ENCODE measurements around the gene POLRMT.

DNA sequence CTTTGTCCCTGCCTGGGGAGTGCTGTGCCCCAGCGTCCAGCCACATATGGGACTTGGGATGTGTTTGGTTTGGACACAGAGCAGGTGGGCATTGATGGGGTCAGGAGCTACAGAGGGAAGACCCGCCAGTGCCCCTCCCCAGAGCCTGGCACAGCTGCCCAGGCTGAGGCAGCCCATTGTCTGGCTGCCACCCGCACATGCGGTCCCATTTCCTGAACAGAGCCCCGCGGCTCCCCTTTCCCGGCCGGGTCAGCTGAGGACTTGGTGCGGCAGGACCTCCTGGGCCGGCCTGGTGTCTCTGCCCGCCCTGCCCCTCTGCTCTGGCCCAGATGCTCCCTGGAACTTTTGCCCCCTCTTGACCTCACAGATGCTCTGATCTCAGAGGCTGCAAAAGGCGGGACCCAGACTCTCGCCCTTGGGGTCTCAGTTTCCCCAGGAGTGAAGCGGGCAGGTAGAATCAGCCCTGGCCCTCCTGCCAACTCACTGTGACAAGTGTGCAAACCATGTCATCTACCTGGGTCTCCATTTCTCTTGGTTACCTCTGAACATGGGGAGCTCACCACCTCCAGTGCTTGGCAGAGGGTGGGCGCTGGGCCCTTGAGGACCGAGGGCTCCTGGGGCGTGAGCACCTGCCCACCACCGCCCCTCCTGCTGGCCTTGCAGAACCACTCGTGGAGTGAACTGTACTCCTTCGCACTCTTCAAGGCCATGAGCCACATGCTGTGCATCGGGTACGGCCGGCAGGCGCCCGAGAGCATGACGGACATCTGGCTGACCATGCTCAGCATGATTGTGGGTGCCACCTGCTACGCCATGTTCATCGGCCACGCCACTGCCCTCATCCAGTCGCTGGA lies 25.8 kb downstream of the POLRMT start:
- TF ChIP-seq EZH2 (IDR thresholded peaks at IDR 0.05; ENCODE audit: low read depth, unreplicated experiment) (no peak), EZH2phosphoT487 (IDR thresholded peaks at IDR 0.05; ENCODE audit: unreplicated experiment) (no peak), POLR2AphosphoS5 (IDR thresholded peaks at IDR 0.05; ENCODE audit: low read depth) (no peak), NANOG (IDR thresholded peaks at IDR 0.05; ENCODE audit: borderline replicate concordance) (no peak), JUNB (IDR thresholded peaks at IDR 0.05; ENCODE audit: unreplicated experiment) (no peak), STAT1 (IDR thresholded peaks at IDR 0.05; ENCODE audit: unreplicated experiment) (no peak), ZNF114 (CRISPR knock-in tag; IDR thresholded peaks at IDR 0.05) (no peak)
- TF ChIP-seq, protein P1, sequence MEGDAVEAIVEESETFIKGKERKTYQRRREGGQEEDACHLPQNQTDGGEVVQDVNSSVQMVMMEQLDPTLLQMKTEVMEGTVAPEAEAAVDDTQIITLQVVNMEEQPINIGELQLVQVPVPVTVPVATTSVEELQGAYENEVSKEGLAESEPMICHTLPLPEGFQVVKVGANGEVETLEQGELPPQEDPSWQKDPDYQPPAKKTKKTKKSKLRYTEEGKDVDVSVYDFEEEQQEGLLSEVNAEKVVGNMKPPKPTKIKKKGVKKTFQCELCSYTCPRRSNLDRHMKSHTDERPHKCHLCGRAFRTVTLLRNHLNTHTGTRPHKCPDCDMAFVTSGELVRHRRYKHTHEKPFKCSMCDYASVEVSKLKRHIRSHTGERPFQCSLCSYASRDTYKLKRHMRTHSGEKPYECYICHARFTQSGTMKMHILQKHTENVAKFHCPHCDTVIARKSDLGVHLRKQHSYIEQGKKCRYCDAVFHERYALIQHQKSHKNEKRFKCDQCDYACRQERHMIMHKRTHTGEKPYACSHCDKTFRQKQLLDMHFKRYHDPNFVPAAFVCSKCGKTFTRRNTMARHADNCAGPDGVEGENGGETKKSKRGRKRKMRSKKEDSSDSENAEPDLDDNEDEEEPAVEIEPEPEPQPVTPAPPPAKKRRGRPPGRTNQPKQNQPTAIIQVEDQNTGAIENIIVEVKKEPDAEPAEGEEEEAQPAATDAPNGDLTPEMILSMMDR (conservative IDR thresholded peaks at IDR 0.05; ENCODE audit: low read depth in 2 of 2) = no peak
- TF ChIP-seq, protein P2, sequence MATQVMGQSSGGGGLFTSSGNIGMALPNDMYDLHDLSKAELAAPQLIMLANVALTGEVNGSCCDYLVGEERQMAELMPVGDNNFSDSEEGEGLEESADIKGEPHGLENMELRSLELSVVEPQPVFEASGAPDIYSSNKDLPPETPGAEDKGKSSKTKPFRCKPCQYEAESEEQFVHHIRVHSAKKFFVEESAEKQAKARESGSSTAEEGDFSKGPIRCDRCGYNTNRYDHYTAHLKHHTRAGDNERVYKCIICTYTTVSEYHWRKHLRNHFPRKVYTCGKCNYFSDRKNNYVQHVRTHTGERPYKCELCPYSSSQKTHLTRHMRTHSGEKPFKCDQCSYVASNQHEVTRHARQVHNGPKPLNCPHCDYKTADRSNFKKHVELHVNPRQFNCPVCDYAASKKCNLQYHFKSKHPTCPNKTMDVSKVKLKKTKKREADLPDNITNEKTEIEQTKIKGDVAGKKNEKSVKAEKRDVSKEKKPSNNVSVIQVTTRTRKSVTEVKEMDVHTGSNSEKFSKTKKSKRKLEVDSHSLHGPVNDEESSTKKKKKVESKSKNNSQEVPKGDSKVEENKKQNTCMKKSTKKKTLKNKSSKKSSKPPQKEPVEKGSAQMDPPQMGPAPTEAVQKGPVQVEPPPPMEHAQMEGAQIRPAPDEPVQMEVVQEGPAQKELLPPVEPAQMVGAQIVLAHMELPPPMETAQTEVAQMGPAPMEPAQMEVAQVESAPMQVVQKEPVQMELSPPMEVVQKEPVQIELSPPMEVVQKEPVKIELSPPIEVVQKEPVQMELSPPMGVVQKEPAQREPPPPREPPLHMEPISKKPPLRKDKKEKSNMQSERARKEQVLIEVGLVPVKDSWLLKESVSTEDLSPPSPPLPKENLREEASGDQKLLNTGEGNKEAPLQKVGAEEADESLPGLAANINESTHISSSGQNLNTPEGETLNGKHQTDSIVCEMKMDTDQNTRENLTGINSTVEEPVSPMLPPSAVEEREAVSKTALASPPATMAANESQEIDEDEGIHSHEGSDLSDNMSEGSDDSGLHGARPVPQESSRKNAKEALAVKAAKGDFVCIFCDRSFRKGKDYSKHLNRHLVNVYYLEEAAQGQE (IDR thresholded peaks at IDR 0.05; ENCODE audit: unreplicated experiment) = no peak
- TF ChIP-seq, protein P3, sequence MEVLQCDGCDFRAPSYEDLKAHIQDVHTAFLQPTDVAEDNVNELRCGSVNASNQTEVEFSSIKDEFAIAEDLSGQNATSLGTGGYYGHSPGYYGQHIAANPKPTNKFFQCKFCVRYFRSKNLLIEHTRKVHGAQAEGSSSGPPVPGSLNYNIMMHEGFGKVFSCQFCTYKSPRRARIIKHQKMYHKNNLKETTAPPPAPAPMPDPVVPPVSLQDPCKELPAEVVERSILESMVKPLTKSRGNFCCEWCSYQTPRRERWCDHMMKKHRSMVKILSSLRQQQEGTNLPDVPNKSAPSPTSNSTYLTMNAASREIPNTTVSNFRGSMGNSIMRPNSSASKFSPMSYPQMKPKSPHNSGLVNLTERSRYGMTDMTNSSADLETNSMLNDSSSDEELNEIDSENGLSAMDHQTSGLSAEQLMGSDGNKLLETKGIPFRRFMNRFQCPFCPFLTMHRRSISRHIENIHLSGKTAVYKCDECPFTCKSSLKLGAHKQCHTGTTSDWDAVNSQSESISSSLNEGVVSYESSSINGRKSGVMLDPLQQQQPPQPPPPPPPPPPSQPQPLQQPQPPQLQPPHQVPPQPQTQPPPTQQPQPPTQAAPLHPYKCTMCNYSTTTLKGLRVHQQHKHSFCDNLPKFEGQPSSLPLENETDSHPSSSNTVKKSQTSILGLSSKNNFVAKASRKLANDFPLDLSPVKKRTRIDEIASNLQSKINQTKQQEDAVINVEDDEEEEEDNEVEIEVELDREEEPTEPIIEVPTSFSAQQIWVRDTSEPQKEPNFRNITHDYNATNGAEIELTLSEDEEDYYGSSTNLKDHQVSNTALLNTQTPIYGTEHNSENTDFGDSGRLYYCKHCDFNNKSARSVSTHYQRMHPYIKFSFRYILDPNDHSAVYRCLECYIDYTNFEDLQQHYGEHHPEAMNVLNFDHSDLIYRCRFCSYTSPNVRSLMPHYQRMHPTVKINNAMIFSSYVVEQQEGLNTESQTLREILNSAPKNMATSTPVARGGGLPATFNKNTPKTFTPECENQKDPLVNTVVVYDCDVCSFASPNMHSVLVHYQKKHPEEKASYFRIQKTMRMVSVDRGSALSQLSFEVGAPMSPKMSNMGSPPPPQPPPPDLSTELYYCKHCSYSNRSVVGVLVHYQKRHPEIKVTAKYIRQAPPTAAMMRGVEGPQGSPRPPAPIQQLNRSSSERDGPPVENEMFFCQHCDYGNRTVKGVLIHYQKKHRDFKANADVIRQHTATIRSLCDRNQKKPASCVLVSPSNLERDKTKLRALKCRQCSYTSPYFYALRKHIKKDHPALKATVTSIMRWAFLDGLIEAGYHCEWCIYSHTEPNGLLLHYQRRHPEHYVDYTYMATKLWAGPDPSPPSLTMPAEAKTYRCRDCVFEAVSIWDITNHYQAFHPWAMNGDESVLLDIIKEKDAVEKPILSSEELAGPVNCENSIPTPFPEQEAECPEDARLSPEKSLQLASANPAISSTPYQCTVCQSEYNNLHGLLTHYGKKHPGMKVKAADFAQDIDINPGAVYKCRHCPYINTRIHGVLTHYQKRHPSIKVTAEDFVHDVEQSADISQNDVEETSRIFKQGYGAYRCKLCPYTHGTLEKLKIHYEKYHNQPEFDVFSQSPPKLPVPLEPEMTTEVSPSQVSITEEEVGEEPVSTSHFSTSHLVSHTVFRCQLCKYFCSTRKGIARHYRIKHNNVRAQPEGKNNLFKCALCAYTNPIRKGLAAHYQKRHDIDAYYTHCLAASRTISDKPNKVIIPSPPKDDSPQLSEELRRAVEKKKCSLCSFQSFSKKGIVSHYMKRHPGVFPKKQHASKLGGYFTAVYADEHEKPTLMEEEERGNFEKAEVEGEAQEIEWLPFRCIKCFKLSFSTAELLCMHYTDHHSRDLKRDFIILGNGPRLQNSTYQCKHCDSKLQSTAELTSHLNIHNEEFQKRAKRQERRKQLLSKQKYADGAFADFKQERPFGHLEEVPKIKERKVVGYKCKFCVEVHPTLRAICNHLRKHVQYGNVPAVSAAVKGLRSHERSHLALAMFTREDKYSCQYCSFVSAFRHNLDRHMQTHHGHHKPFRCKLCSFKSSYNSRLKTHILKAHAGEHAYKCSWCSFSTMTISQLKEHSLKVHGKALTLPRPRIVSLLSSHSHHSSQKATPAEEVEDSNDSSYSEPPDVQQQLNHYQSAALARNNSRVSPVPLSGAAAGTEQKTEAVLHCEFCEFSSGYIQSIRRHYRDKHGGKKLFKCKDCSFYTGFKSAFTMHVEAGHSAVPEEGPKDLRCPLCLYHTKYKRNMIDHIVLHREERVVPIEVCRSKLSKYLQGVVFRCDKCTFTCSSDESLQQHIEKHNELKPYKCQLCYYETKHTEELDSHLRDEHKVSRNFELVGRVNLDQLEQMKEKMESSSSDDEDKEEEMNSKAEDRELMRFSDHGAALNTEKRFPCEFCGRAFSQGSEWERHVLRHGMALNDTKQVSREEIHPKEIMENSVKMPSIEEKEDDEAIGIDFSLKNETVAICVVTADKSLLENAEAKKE (CRISPR knock-in tag; IDR thresholded peaks at IDR 0.05) = no peak
